Sigmoid colon (tissue), 7 donors: Measurements from ENCODE around the gene DESI1. TPM values are rescaled to one million over a fixed set of nuclear protein-coding genes. Genes with fewer than 3 reads are reported as not detected.
"Not testable (repeated sequence)": the region's sequence is repeated elsewhere in the genome, so short reads cannot be mapped to it uniquely, and the experiment has no call there.

Experiments used
- DNase-seq: peaks from one replicate; pipeline ENCODE4 v3.0.0-alpha.2; 2019
- H3K27ac ChIP-seq, 4 donors: fragments of 200-600 bp; sonication (generic); one replicate each; pipeline ENCODE4 v1.5.1; 2016 to 2019; ENCODE audit warnings: mild to moderate bottlenecking in 1 of 4
- H3K27me3 ChIP-seq, 3 donors: fragments of 200-600 bp; sonication (generic); one replicate each; pipeline ENCODE4 v1.5.1; 2019; ENCODE audit warnings: mild to moderate bottlenecking in 1 of 3
- H3K36me3 ChIP-seq, 4 donors: fragments of 200-600 bp; sonication (generic); one replicate each; pipeline ENCODE4 v1.5.1; 2016 to 2019
- H3K4me1 ChIP-seq, 4 donors: fragments of 200-600 bp; sonication (generic); one replicate each; pipeline ENCODE4 v1.5.1; 2017 to 2019
- H3K4me3 ChIP-seq, 4 donors: fragments of 200-600 bp; sonication (generic); one replicate each; pipeline ENCODE4 v1.5.1; 2017 to 2019; ENCODE audit warnings: mild to moderate bottlenecking in 2 of 4, moderate library complexity in 1 of 4
- H3K9me3 ChIP-seq, 4 donors: fragments of 200-600 bp in 3 of 4; sonication (generic) in 3 of 4; one replicate each; pipeline versions ENCODE4 v1.5.1 to v1.6.1; 2013 to 2019
- EP300 ChIP-seq, 4 donors: sonication (generic); formaldehyde crosslinking; IDR thresholded peaks; one replicate each; pipeline ENCODE4 v1.6.1; 2017; ENCODE audit warnings: antibody characterized with exemption in 4 of 4
- POLR2A ChIP-seq, 2 donors: fragments of 450-650 bp; IDR thresholded peaks; one replicate each; pipeline ENCODE4 v1.6.1; 2016; ENCODE audit warnings: antibody characterized with exemption in 2 of 2, mild to moderate bottlenecking in 2 of 2, moderate library complexity in 2 of 2
- POLR2AphosphoS5 ChIP-seq, 4 donors: sonication (generic); formaldehyde crosslinking; IDR thresholded peaks; one replicate each; pipeline ENCODE4 v1.6.1; 2017; ENCODE audit warnings: antibody characterized with exemption in 4 of 4
- WGBS, 2 donors: extraction: QIAGEN DNeasy Blood & Tissue Kit; methylation state at CpG; one replicate each; pipeline ENCODE4 v1.1.7; 2013; 5-methylcytosine and 5-hydroxymethylcytosine counted together
- intact Hi-C: fragments of 100-400 bp; cut with DNase I; formaldehyde crosslinking; loops from one replicate; pipeline ENCODE4 v1.15.1; 2023
- polyA plus RNA-seq, 3 donors: library from polyadenylated mRNA; stranded (reverse); fragments of 200-250 nt; gene quantifications; one replicate each; pipeline ENCODE4 v1.2.3, GENCODE V29; 2013
- total RNA-seq, 4 donors: library from RNA; depleted of rRNA; stranded (reverse); fragments of >200 nt; gene quantifications; one replicate each; pipeline ENCODE4 v1.1.0, GENCODE V29; 2016
- TF ChIP-seq, protein P1 (sequence below), 4 experiments: fragments of 450-650 bp in 3 of 4; fragments of 200-600 bp in 1 of 4; IDR thresholded peaks; one replicate each; pipeline ENCODE4 v1.5.1; 2016 to 2019; ENCODE audit warnings: antibody characterized with exemption in 4 of 4, mild to moderate bottlenecking in 3 of 4, moderate library complexity in 2 of 4
- donor health status: healthy with polysubstance abuse.
- donor health status: Bipolar disorder and iron deficiency.
- donor health status: healthy.

Gene DESI1
- total and polyA plus RNA-seq, 7 donors = 10.2 to 29.1 (median 14.3) TPM

- no peak overlapping the region for H3K27ac ChIP-seq
- TF ChIP-seq POLR2AphosphoS5 (IDR thresholded peaks at IDR 0.05) (no peak), POLR2A (IDR thresholded peaks at IDR 0.05) (no peak), EP300 (IDR thresholded peaks at IDR 0.05) (no peak)
- TF ChIP-seq, protein P1, sequence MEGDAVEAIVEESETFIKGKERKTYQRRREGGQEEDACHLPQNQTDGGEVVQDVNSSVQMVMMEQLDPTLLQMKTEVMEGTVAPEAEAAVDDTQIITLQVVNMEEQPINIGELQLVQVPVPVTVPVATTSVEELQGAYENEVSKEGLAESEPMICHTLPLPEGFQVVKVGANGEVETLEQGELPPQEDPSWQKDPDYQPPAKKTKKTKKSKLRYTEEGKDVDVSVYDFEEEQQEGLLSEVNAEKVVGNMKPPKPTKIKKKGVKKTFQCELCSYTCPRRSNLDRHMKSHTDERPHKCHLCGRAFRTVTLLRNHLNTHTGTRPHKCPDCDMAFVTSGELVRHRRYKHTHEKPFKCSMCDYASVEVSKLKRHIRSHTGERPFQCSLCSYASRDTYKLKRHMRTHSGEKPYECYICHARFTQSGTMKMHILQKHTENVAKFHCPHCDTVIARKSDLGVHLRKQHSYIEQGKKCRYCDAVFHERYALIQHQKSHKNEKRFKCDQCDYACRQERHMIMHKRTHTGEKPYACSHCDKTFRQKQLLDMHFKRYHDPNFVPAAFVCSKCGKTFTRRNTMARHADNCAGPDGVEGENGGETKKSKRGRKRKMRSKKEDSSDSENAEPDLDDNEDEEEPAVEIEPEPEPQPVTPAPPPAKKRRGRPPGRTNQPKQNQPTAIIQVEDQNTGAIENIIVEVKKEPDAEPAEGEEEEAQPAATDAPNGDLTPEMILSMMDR (IDR thresholded peaks at IDR 0.05) = no peak
- H3K36me3 ChIP-seq = peaks cover 0 to 22% (median 10%) of the 10 kb centered on the region in 4 donors
- intact Hi-C loops = no loop called here
- 93 to 94% methylated on average over 11 of the region's 11 CpGs for WGBS, 2 donors
- no peak overlapping the region for H3K4me3 ChIP-seq
- no peaks in the 10 kb centered on the region for H3K9me3 ChIP-seq
- H3K4me1 ChIP-seq = peaks cover 0 to 13% (median 12%) of the 10 kb centered on the region in 4 donors
- H3K27me3 ChIP-seq = no peaks in the 10 kb centered on the region
- no peak for DNase-seq
Observed at GRCh38 chr22:41573677-41574076, 47.2 kb downstream of the DESI1 start.

GRCh38 chr22:41572305-41572704 lies 48.5 kb downstream of the DESI1 start:
- H3K9me3 ChIP-seq, H3K4me3 ChIP-seq, intact Hi-C loops, DNase-seq, H3K36me3 ChIP-seq, H3K27me3 ChIP-seq, H3K27ac ChIP-seq: not testable (repeated sequence)
- peaks cover 0 to 14% (median 13%) of the 10 kb centered on the region in 4 donors for H3K4me1 ChIP-seq
- WGBS, 2 donors = 94 to 95% methylated on average over 3 of the region's 3 CpGs

DNA sequence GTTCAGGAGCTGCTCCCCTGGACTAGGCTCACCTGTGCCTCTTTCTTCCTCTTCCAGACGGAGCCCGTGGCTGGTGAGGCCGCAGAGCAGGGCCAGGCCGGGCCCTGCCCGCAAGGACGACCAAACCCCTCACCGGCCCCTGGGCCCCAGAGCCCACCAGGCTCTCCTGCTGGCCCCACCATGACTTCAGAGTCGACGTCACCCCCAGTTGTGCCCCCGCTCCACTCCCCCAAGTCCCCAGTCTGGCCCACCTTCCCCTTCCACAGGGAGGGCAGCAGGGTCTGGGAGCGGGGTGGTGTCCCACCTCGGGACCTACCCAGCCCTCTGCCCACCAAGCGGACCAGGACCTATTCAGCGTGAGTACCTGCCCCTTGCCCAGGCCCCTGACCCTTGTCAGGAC lies 49.1 kb downstream of the DESI1 start:
- DNase-seq = no peak
- H3K27me3 ChIP-seq = no peaks in the 10 kb centered on the region
- 93 to 94% methylated on average over 14 of the region's 14 CpGs for WGBS, 2 donors
- peaks cover 0 to 4% (median 0%) of the 10 kb centered on the region in 4 donors for H3K36me3 ChIP-seq
- H3K4me3 ChIP-seq = no peak overlapping the region
- TF ChIP-seq POLR2A (IDR thresholded peaks at IDR 0.05) (no peak), EP300 (IDR thresholded peaks at IDR 0.05) (no peak), POLR2AphosphoS5 (IDR thresholded peaks at IDR 0.05) (no peak)
- TF ChIP-seq, protein P1 (IDR thresholded peaks at IDR 0.05) = no peak
- peaks cover 0 to 19% (median 14%) of the 10 kb centered on the region in 4 donors for H3K4me1 ChIP-seq
- no peak overlapping the region for H3K27ac ChIP-seq
- no peaks in the 10 kb centered on the region for H3K9me3 ChIP-seq
- intact Hi-C loops = no loop called here

DNA sequence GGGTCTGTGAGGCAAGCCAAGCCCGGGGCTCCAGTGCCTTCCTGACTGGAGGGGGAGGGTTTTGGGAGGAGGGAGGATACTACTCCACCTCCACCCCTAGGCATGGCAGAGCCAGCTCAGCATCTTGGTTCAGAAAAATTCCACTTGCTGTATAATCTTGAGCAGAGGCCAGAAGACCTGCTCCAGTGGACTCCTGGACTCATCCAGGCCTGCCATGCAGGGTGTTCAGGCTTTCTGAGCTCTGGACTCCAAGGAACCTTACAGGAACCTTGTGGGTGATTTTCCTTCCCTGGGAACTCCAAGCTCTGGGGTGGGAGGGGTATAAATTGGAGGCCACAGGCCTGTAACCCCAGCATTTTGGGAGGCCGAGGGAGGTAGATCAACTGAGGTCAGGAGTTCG lies 50.6 kb downstream of the DESI1 start:
- WGBS, 2 donors = 79 to 87% methylated on average over 3 of the region's 3 CpGs
- Histone ChIP-seq H3K4me1 (peaks cover 0 to 29% (median 19%) of the 10 kb centered on the region in 4 donors), H3K27ac (no peak overlapping the region), H3K36me3 (no peaks in the 10 kb centered on the region), H3K27me3 (no peaks in the 10 kb centered on the region), H3K4me3 (no peak overlapping the region), H3K9me3 (no peaks in the 10 kb centered on the region)
- no peak for DNase-seq
- TF ChIP-seq POLR2A (IDR thresholded peaks at IDR 0.05) = no peak
- TF ChIP-seq POLR2AphosphoS5 (IDR thresholded peaks at IDR 0.05) = no peak
- no peak for TF ChIP-seq EP300 (IDR thresholded peaks at IDR 0.05)
- TF ChIP-seq, protein P1 (IDR thresholded peaks at IDR 0.05) = no peak
- intact Hi-C loops = no loop called here

DNA sequence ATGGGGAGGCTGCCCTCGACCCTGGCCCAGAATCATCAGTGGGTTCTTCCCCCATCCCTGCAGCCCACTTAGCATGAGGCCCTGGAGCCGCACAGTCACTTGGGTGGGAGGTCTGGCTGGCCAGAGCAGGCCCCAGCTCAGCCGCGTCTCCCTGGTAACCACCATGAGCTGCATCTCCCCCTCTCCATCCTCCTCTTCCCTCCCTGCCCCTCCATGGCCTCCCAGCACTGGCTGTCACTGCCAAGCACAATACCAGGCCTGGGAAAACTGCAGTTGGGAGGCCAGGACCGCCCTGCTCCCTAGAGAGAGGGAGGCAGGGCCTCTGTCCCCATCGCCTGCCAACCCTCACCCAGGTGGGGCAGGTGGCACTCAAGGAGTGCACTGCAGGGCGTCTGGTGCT lies 52.0 kb downstream of the DESI1 start:
- no peaks in the 10 kb centered on the region for H3K9me3 ChIP-seq
- no peak overlapping the region for H3K27ac ChIP-seq
- intact Hi-C loops = no loop called here
- no peak for DNase-seq
- H3K4me1 ChIP-seq = peaks cover 0 to 29% (median 20%) of the 10 kb centered on the region in 4 donors
- no peaks in the 10 kb centered on the region for H3K36me3 ChIP-seq
- WGBS, 2 donors = 74 to 76% methylated on average over 7 of the region's 7 CpGs
- H3K4me3 ChIP-seq = no peak overlapping the region
- no peaks in the 10 kb centered on the region for H3K27me3 ChIP-seq
- TF ChIP-seq POLR2AphosphoS5 (IDR thresholded peaks at IDR 0.05) (no peak), POLR2A (IDR thresholded peaks at IDR 0.05) (no peak), EP300 (IDR thresholded peaks at IDR 0.05) (no peak)
- TF ChIP-seq, protein P1 (IDR thresholded peaks at IDR 0.05) = no peak
